WI38 (cell line): ENCODE data around the gene VCL.

Experiments
- H3K4me3 ChIP-seq: 2 replicates; pipeline ENCODE4 v1.5.1; 2011; ENCODE audit warnings: low read depth, mild to moderate bottlenecking, control low read depth, low read length
- TF ChIP-seq, protein P1 (sequence below): IDR thresholded peaks from 2 replicates; pipeline ENCODE4 v1.5.1; 2012; ENCODE audit warnings: low read depth, mild to moderate bottlenecking, control low read depth, low read length

Gene VCL

GRCh38 chr10:74086317-74086716 lies 88.4 kb downstream of the VCL start:
- H3K4me3 ChIP-seq, result no peak overlapping the region
- TF ChIP-seq, protein P1, sequence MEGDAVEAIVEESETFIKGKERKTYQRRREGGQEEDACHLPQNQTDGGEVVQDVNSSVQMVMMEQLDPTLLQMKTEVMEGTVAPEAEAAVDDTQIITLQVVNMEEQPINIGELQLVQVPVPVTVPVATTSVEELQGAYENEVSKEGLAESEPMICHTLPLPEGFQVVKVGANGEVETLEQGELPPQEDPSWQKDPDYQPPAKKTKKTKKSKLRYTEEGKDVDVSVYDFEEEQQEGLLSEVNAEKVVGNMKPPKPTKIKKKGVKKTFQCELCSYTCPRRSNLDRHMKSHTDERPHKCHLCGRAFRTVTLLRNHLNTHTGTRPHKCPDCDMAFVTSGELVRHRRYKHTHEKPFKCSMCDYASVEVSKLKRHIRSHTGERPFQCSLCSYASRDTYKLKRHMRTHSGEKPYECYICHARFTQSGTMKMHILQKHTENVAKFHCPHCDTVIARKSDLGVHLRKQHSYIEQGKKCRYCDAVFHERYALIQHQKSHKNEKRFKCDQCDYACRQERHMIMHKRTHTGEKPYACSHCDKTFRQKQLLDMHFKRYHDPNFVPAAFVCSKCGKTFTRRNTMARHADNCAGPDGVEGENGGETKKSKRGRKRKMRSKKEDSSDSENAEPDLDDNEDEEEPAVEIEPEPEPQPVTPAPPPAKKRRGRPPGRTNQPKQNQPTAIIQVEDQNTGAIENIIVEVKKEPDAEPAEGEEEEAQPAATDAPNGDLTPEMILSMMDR, result no peak

GRCh38 chr10:74088722-74089121 lies 90.8 kb downstream of the VCL start:
- TF ChIP-seq, protein P1, result no peak
- H3K4me3 ChIP-seq, result no peak overlapping the region

DNA sequence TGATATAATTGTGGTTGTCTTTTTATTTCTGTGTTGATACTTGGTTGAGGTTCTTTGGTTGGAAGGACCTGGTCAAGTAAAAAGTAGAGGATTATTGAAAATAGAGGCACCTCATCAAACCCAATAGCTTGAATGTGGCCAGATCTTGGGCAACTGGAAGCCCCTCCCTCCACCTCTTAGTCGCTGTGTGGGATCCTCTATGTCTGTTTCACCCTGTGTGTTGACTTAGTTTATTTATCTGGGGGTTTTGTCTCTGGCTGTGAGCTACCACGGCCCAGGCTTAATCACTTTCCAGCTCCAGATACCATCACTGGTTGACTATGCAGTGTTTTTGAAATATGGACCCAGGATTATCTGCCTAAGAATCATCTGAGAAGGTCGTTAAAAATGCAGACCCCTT lies 94.5 kb downstream of the VCL start:
- TF ChIP-seq, protein P1, result no peak
- no peak overlapping the region for H3K4me3 ChIP-seq

GRCh38 chr10:74093530-74094164 lies 95.7 kb downstream of the VCL start:
- TF ChIP-seq, protein P1, result no peak
- no peak overlapping the region for H3K4me3 ChIP-seq

DNA sequence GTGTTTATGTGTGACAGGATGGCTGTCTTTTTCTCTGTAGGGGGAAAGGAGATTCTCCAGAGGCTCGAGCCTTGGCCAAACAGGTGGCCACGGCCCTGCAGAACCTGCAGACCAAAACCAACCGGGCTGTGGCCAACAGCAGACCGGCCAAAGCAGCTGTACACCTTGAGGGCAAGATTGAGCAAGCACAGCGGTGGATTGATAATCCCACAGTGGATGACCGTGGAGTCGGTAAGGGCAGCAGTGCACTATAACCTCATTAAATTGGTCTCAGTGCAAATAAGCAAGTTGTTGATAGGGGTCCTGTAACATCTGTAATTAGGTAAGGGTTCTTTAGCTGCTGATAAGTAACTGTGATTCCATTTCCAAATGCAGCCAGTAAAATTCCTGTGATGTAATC lies 96.3 kb downstream of the VCL start:
- no peak overlapping the region for H3K4me3 ChIP-seq
- TF ChIP-seq, protein P1, result no peak

DNA sequence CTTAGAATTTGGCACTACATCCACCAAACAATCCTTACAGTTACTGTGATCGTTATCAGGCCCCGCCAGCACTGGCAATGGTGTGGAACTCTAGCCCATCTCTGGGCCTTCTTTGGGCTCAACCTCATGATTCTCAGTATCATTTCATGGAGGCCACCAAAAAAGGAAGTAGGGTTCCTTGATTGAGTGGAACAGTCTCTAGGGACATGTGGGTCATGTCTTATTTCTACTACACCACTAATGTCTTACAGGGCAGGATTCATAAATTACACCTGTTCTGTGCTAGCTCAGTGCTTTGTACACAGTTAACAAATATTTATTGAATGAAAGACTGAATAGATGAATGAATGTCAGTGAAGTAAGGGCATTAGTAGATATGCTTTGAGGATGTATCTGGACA lies 98.9 kb downstream of the VCL start:
- TF ChIP-seq, protein P1, result no peak
- H3K4me3 ChIP-seq, result no peak overlapping the region

DNA sequence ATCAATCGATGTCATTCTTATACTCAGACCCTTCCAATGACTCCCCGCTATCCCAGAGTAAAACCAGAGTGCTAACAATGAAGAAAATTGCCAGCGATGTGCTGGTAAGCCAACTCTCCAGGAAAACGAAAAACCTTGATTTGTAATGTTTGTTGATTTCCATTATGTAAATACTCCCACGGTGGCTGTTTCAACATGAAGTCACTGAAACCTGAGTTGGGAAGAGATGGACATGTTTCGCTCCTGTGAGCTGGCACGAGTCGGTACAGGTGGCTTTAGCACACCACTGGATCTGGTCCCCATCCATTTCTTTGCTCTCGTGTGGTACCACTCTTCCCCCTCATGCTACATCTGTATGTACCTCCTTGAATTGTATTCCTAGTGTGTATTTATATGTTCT lies 99.9 kb downstream of the VCL start:
- H3K4me3 ChIP-seq, result no peak overlapping the region
- TF ChIP-seq, protein P1, result no peak
